Ishikawa (cell line): Measurements from ENCODE around the gene SLC13A5.

Experiments used
- CEBPB ChIP-seq: IDR thresholded peaks from 2 replicates; pipeline ENCODE4 v1.6.1; 2012
- CREB1 ChIP-seq: IDR thresholded peaks from 2 replicates; pipeline ENCODE4 v1.6.1; 2012; ENCODE audit warnings: low read depth
- EGR1 ChIP-seq: IDR thresholded peaks from 2 replicates; pipeline ENCODE4 v1.6.1; 2012
- EP300 ChIP-seq: IDR thresholded peaks from 2 replicates; pipeline ENCODE4 v1.6.1; 2012; ENCODE audit warnings: borderline replicate concordance
- FOXM1 ChIP-seq: IDR thresholded peaks from 2 replicates; pipeline ENCODE4 v1.6.1; 2012; ENCODE audit warnings: low read depth, borderline replicate concordance
- NFIC ChIP-seq: IDR thresholded peaks from 2 replicates; pipeline ENCODE4 v1.6.1; 2012
- RAD21 ChIP-seq: IDR thresholded peaks from 2 replicates; pipeline ENCODE4 v1.6.1; 2012; ENCODE audit warnings: low read depth
- TAF1 ChIP-seq: IDR thresholded peaks from 2 replicates; pipeline ENCODE4 v1.6.1; 2012; ENCODE audit warnings: low read depth, mild to moderate bottlenecking
- TCF12 ChIP-seq: IDR thresholded peaks from 2 replicates; pipeline ENCODE4 v1.6.1; 2012; ENCODE audit warnings: low read depth
- TEAD4 ChIP-seq: IDR thresholded peaks from 2 replicates; pipeline ENCODE4 v1.6.1; 2012
- YY1 ChIP-seq: IDR thresholded peaks from 2 replicates; pipeline ENCODE4 v1.6.1; 2012; ENCODE audit warnings: low read depth
- ZBTB7A ChIP-seq: IDR thresholded peaks from 2 replicates; pipeline ENCODE4 v1.6.1; 2012; ENCODE audit warnings: low read depth
- TF ChIP-seq, protein P1 (sequence below): IDR thresholded peaks from 2 replicates; pipeline ENCODE4 v1.6.1; 2012; ENCODE audit warnings: low read depth, mild to moderate bottlenecking
- TF ChIP-seq, protein P2 (sequence below): IDR thresholded peaks from 2 replicates; pipeline ENCODE4 v1.6.1; 2012
- TF ChIP-seq, protein P3 (sequence below): IDR thresholded peaks from 2 replicates; pipeline ENCODE4 v1.6.1; 2012

The SLC13A5 gene

DNA sequence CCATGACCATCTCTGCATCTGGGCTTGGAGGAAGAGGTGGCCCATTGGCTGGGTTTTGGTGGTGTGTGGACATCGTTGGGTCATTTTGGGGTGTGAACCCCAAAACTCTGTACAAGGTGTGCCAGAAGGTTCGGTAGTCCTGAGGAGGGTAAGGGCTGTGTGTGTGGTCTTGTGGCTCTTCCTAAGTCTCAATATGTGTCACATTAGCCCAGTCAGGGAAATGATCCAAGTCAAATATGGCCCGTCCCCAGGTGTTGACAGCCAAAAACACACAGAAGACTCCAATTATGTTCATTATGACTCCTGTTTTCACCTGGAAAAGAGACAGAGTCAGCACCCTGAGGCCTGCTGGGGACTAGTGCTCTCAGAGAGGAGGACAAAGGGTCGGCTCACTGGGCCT, 27.1 kb downstream of the SLC13A5 start:
- no peak for TF ChIP-seq FOXM1
- TF ChIP-seq TEAD4 = no peak
- TF ChIP-seq CREB1 = no peak
- TF ChIP-seq YY1 = no peak
- no peak for TF ChIP-seq EGR1
- no peak for TF ChIP-seq RAD21
- TF ChIP-seq TCF12 = no peak
- no peak for TF ChIP-seq ZBTB7A
- TF ChIP-seq, protein P1, sequence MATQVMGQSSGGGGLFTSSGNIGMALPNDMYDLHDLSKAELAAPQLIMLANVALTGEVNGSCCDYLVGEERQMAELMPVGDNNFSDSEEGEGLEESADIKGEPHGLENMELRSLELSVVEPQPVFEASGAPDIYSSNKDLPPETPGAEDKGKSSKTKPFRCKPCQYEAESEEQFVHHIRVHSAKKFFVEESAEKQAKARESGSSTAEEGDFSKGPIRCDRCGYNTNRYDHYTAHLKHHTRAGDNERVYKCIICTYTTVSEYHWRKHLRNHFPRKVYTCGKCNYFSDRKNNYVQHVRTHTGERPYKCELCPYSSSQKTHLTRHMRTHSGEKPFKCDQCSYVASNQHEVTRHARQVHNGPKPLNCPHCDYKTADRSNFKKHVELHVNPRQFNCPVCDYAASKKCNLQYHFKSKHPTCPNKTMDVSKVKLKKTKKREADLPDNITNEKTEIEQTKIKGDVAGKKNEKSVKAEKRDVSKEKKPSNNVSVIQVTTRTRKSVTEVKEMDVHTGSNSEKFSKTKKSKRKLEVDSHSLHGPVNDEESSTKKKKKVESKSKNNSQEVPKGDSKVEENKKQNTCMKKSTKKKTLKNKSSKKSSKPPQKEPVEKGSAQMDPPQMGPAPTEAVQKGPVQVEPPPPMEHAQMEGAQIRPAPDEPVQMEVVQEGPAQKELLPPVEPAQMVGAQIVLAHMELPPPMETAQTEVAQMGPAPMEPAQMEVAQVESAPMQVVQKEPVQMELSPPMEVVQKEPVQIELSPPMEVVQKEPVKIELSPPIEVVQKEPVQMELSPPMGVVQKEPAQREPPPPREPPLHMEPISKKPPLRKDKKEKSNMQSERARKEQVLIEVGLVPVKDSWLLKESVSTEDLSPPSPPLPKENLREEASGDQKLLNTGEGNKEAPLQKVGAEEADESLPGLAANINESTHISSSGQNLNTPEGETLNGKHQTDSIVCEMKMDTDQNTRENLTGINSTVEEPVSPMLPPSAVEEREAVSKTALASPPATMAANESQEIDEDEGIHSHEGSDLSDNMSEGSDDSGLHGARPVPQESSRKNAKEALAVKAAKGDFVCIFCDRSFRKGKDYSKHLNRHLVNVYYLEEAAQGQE = no peak
- TF ChIP-seq, protein P2, sequence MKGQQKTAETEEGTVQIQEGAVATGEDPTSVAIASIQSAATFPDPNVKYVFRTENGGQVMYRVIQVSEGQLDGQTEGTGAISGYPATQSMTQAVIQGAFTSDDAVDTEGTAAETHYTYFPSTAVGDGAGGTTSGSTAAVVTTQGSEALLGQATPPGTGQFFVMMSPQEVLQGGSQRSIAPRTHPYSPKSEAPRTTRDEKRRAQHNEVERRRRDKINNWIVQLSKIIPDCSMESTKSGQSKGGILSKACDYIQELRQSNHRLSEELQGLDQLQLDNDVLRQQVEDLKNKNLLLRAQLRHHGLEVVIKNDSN = no peak
- TF ChIP-seq NFIC = no peak
- TF ChIP-seq TAF1 = no peak
- TF ChIP-seq, protein P3, sequence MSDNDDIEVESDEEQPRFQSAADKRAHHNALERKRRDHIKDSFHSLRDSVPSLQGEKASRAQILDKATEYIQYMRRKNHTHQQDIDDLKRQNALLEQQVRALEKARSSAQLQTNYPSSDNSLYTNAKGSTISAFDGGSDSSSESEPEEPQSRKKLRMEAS = no peak
- TF ChIP-seq CEBPB = no peak
- TF ChIP-seq EP300 = no peak

DNA sequence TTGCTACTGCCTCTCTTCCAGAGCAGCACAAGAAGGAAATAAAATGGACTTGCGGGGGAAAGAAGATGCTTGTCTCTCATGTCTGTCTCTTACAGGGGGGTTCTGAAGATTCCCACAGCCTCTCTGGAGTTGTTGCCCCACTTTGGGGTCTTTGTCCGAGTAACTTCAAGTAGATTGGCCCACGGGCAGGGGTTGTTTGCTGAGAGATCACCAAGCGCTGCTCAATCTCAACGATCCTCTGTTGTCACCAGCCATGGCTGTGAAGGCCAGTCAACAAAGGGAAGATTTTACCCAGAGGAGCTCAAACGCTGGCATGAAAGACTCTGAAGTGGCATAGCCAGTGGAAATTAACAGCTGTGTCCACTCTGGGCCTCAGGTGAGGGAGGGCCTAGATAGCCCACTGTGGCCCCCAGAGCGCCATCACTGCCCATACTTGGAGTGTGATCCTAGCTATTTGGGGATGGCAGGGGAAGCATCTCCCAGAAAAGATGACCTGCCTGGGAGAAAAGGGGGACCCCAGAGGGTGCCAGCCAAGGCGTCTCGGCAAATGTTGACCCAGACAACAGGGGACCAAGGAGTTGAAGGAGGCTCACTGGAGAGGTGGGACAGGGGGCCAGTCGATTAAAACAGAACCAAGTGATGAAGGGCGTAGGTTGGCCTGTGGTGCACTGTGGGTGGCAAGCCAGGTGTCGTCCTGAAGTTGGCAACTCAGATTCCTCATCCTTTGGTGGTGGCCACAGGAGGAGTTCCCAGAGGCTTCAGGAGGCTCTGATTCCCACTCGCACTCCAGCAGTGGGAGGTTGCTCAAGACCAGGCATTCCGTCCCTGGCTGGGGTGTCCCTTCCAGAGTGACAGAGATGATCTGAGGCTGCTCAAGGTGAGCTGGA, 28.0 kb downstream of the SLC13A5 start:
- TF ChIP-seq CEBPB (no peak), YY1 (no peak), TEAD4 (no peak)

DNA sequence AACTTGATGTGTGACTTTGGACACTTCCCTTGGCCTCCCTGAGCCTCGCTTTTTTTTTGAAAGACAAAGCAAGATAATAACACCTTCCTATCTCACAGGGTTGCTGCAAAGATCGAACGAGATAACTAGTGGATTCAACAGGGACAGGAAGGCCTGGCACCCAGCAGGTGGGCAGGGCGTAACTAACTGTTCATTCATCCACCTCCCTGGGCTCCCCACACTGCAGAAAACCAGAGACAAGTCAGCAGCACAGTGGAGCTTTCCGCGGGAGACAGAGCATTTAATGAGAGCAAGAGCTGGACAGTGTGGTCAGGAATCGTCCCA, 28.7 kb downstream of the SLC13A5 start:
- TF ChIP-seq RAD21 = no peak
- TF ChIP-seq, protein P2 = no peak
- no peak for TF ChIP-seq TAF1
- TF ChIP-seq FOXM1 = no peak
- TF ChIP-seq, protein P3 = no peak
- TF ChIP-seq NFIC = no peak
- TF ChIP-seq YY1 = no peak
- TF ChIP-seq CEBPB = no peak
- no peak for TF ChIP-seq TCF12
- TF ChIP-seq ZBTB7A = no peak
- no peak for TF ChIP-seq EP300
- TF ChIP-seq TEAD4 = no peak
- no peak for TF ChIP-seq EGR1
- no peak for TF ChIP-seq CREB1
- TF ChIP-seq, protein P1 = no peak

DNA sequence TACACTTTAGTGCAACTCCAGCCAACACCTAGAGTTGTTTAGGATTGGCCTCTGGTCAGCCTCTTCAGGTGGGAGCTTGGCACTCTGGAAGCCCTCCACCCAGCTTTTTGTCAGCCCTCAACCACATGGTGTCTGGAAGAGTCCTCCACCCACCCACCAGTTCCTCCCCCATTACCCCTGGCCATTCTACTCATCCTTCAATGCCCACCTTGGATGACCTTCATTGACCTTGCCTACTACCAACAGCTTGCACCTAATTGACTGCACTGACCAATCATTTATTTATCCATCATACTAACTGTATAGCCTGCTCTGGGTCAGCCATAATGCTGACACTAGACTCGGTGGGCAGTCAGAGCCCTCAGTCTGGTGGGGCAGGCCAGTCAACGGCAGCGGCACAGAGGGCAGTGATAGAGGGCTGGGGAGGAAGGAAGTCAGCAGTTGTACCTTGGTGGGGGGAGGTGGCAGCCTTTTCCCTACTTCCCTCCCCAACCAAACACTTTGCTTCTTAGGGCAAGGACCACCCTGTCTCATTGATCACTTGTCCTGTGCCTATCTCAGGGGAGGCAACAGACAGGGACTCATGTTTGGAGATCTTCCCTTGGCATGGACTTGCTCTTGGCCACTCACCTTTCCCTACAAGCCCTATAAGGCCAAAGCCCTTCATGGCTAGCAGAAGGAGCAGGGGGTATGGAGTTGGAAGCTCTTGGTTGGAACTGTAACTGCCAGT, 29.3 kb downstream of the SLC13A5 start:
- TF ChIP-seq CREB1 (no peak), NFIC (no peak), TAF1 (no peak), ZBTB7A (no peak), TCF12 (no peak), RAD21 (no peak), CEBPB (no peak), YY1 (no peak), TEAD4 (no peak), EGR1 (no peak), EP300 (no peak), FOXM1 (no peak)
- TF ChIP-seq, protein P3 = no peak
- TF ChIP-seq, protein P2 = no peak
- TF ChIP-seq, protein P1 = no peak
